ENCODE data around the gene EMB.
"Not testable (repeated sequence)": the region's sequence is repeated elsewhere in the genome, so short reads cannot be mapped to it uniquely, and the experiment has no call there.

- not testable (repeated sequence) for TF ChIP-seq POLR2AphosphoS5 (IDR thresholded peaks at IDR 0.05; ENCODE audit: borderline replicate concordance, low read depth, low read length); EZH2 (IDR thresholded peaks at IDR 0.05)
These were observed 71.6 kb downstream of the EMB start for GRCh38 chr5:50369287-50370033.

Measured in SK-N-MC (cell line).